Kidney capillary endothelial cell (primary cell): Measurements from ENCODE around the gene PVALEF.

Experiments
- DNase-seq: peaks from one replicate; pipeline ENCODE4 v3.0.0-alpha.2; 2018; ENCODE audit warnings: low spot score

PVALEF gene

GRCh38 chr17:81183316-81183715, 18.0 kb downstream of the PVALEF start:
- DNase-seq, result no peak

- DNase-seq, result no peak
These were observed 18.5 kb downstream of the PVALEF start for GRCh38 chr17:81183807-81184206.

- no peak for DNase-seq
These were observed 19.2 kb downstream of the PVALEF start for GRCh38 chr17:81184555-81184954.

- DNase-seq, result no peak
These were observed 20.9 kb downstream of the PVALEF start for GRCh38 chr17:81186203-81186602.

GRCh38 chr17:81187120-81187519, 21.8 kb downstream of the PVALEF start:
- DNase-seq, result no peak

- no peak for DNase-seq
These were observed 22.5 kb downstream of the PVALEF start for GRCh38 chr17:81187586-81188490.

- DNase-seq, result no peak
These were observed 23.2 kb downstream of the PVALEF start for GRCh38 chr17:81188491-81188840.

- no peak for DNase-seq
These were observed 23.7 kb downstream of the PVALEF start for GRCh38 chr17:81189016-81189415.

GRCh38 chr17:81189670-81190530, 24.6 kb downstream of the PVALEF start:
- peak; percentile 20 for DNase-seq

GRCh38 chr17:81190591-81190990, 25.3 kb downstream of the PVALEF start:
- no peak for DNase-seq

GRCh38 chr17:81191116-81191515, 25.8 kb downstream of the PVALEF start:
- DNase-seq, result no peak

- DNase-seq, result no peak
These were observed 26.3 kb downstream of the PVALEF start for GRCh38 chr17:81191646-81192045.

- no peak for DNase-seq
These were observed 27.2 kb downstream of the PVALEF start for GRCh38 chr17:81192386-81193050.

GRCh38 chr17:81193051-81193410, 27.7 kb downstream of the PVALEF start:
- DNase-seq, result no peak

GRCh38 chr17:81193470-81194224, 28.3 kb downstream of the PVALEF start:
- DNase-seq, result no peak

GRCh38 chr17:81194225-81194760, 29.0 kb downstream of the PVALEF start:
- no peak for DNase-seq

GRCh38 chr17:81194941-81195901, 29.9 kb downstream of the PVALEF start:
- no peak for DNase-seq

GRCh38 chr17:81195941-81196495, 30.7 kb downstream of the PVALEF start:
- DNase-seq, result no peak

- DNase-seq, result peak; percentile 51
These were observed 31.4 kb downstream of the PVALEF start for GRCh38 chr17:81196505-81197408.
